ENCODE data around the gene RBP5. TPM values are rescaled to one million over a fixed set of nuclear protein-coding genes. Genes with fewer than 3 reads are reported as not detected.

Gene RBP5
- total and polyA plus RNA-seq, 4 donors: 12.9 to 108 (median 63.6) TPM

- no peak overlapping the region for H3K4me3 ChIP-seq (ENCODE audit: low read depth in 1 of 3, low read length in 3 of 3)
- peaks cover 2 to 21% (median 14%) of the 10 kb centered on the region in 4 donors for H3K4me1 ChIP-seq (ENCODE audit: control insufficient read depth in 4 of 4, insufficient read depth in 4 of 4, low read length in 3 of 4)
- H3K9ac ChIP-seq (ENCODE audit: low read depth in 1 of 2, low read length in 2 of 2): no peak overlapping the region
- TF ChIP-seq JUND (IDR thresholded peaks at IDR 0.05): no peak
- TF ChIP-seq HNF4A (conservative IDR thresholded peaks at IDR 0.05): no peak
- no peak for TF ChIP-seq ZBTB33 (IDR thresholded peaks at IDR 0.05)
- no peak for TF ChIP-seq FOXA1 (IDR thresholded peaks at IDR 0.05)
- no peak for TF ChIP-seq ATF3 (IDR thresholded peaks at IDR 0.05)
- no peak for TF ChIP-seq HNF4G (IDR thresholded peaks at IDR 0.05)
- no peak for TF ChIP-seq SP1 (IDR thresholded peaks at IDR 0.05)
- TF ChIP-seq MAX (IDR thresholded peaks at IDR 0.05): no peak
- no peak for TF ChIP-seq CTCF (IDR thresholded peaks at IDR 0.05; ENCODE audit: low read depth, low read length, missing input control)
- TF ChIP-seq REST (IDR thresholded peaks at IDR 0.05): no peak
- H3K27me3 ChIP-seq (ENCODE audit: control insufficient read depth in 4 of 4, insufficient read depth in 4 of 4, low read length in 3 of 4): no peaks in the 10 kb centered on the region
- H3K36me3 ChIP-seq (ENCODE audit: control insufficient read depth in 4 of 4, insufficient read depth in 3 of 4, low read depth in 1 of 4, low read length in 3 of 4): peaks cover 5 to 32% (median 17%) of the 10 kb centered on the region in 4 donors
- H3K27ac ChIP-seq (ENCODE audit: low read depth in 1 of 2, low read length in 2 of 2): no peak overlapping the region
- no peak for DNase-seq (ENCODE audit: low spot score)
- 87% methylated on average over 19 of the region's 19 CpGs for WGBS
- H3K9me3 ChIP-seq (ENCODE audit: control insufficient read depth in 4 of 4, low read length in 3 of 4): no peaks in the 10 kb centered on the region
Observed at GRCh38 chr12:7096979-7097378, 31.7 kb downstream of the RBP5 start.

- no peak for DNase-seq (ENCODE audit: low spot score)
- Histone ChIP-seq H3K27me3 (ENCODE audit: control insufficient read depth in 4 of 4, insufficient read depth in 4 of 4, low read length in 3 of 4) (no peaks in the 10 kb centered on the region), H3K27ac (ENCODE audit: low read depth in 1 of 2, low read length in 2 of 2) (no peak overlapping the region), H3K4me1 (ENCODE audit: control insufficient read depth in 4 of 4, insufficient read depth in 4 of 4, low read length in 3 of 4) (peaks cover 2 to 21% (median 14%) of the 10 kb centered on the region in 4 donors), H3K9me3 (ENCODE audit: control insufficient read depth in 4 of 4, low read length in 3 of 4) (no peaks in the 10 kb centered on the region), H3K9ac (ENCODE audit: low read depth in 1 of 2, low read length in 2 of 2) (no peak overlapping the region), H3K36me3 (ENCODE audit: control insufficient read depth in 4 of 4, insufficient read depth in 3 of 4, low read depth in 1 of 4, low read length in 3 of 4) (peaks cover 3 to 25% (median 17%) of the 10 kb centered on the region in 4 donors), H3K4me3 (ENCODE audit: low read depth in 1 of 3, low read length in 3 of 3) (no peak overlapping the region)
- WGBS: 87% methylated on average over 26 of the region's 26 CpGs
- no peak for TF ChIP-seq CTCF (IDR thresholded peaks at IDR 0.05; ENCODE audit: low read depth, low read length, missing input control)
- no peak for TF ChIP-seq RXRA (IDR thresholded peaks at IDR 0.05)
- no peak for TF ChIP-seq GABPA (IDR thresholded peaks at IDR 0.05 in 1 of 2, conservative IDR thresholded peaks at IDR 0.05 in 1 of 2)
- TF ChIP-seq FOXA1 (IDR thresholded peaks at IDR 0.05): no peak
- no peak for TF ChIP-seq SP1 (IDR thresholded peaks at IDR 0.05)
- TF ChIP-seq REST (IDR thresholded peaks at IDR 0.05): no peak
- TF ChIP-seq HNF4A (conservative IDR thresholded peaks at IDR 0.05): no peak
- no peak for TF ChIP-seq FOXA2 (IDR thresholded peaks at IDR 0.05)
- TF ChIP-seq JUND (IDR thresholded peaks at IDR 0.05): no peak
- no peak for TF ChIP-seq MAX (IDR thresholded peaks at IDR 0.05)
- no peak for TF ChIP-seq YY1 (IDR thresholded peaks at IDR 0.05)
Observed at GRCh38 chr12:7096006-7096932, 32.4 kb downstream of the RBP5 start.

Measured in liver (tissue), 9 donors.